ENCODE measurements around the gene ARIH2.

The ARIH2 gene

DNA sequence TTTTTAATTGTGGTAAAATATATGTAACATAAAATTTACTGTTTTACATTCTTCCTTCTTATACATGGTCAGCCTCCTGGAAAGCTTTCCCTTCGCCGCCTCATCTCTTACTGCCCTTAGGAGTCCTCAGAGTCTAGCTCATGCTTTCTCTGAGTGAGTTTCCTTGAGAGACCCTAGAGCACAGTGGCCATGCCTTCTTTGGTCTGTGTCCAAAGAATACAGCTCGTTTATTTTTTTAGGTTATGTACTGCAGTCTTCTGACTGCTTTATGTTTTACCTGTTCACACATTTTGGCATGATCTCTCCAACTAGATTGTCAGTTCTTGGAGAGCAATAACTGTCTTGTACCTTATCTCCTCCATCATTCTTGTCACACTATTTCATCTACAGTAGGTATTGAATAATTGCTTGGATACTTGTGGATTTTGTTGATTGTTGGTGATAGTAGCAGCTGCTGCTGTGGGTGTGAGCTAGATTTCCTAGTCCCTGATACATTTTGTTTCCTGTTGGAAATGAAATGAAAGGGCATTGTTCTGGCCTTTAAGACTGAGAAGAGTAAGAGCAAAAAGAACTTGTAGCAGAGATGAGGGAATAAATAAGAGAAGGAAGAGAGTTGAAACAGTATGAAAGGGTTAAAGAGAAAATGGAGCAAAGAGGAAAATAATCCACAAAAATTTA is 10.9 kb downstream of the ARIH2 start:
- DNase-seq = no peak

DNA sequence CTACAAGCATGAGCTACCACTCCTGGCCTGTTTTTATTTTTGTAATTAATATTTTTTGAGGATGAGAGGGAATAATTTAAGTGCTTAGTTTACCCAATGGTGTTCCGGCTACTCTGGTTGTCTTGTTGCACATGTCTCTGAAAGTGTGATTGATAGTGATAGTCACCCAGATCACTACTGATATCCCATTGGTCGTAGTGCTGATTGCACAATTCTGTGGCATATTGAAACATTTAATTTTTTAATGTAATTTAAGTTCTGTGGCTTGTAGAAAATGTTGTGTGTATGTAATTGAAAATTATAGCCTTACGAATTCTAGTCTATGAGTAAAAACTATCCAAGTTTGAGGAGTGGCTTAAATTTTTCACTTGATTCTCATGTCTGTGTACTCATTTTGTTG is 11.9 kb downstream of the ARIH2 start:
- no peak for DNase-seq

DNA sequence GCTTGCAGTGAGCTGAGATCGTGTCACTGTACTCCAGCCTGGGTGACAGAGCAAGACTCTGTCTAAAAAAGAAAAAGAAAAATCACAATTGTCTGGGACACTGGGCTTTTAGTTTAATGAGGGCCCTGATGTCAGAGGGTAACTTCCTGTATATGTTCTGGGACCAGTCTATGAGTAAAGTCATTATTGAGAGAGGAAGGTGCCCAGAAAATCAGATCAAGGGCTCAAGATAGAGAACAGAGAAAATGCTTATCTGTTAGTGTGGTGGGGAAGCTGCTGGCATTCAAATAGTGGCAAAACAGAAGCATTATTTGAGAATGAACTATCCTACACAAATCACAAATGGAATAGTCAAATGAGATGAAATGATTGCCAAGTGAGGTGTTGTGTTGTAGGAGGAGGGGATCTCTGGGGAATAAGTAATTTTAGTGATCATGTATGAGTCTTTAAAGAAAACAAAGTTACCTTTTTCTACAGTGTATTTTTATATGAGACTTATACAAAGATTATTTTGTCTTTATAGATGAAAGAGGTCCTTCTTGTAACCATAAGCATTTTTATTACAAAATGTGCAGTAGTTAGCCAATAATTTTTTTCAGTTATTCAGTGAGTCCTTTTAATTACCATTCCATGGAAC is 13.4 kb downstream of the ARIH2 start:
- DNase-seq = no peak

DNA sequence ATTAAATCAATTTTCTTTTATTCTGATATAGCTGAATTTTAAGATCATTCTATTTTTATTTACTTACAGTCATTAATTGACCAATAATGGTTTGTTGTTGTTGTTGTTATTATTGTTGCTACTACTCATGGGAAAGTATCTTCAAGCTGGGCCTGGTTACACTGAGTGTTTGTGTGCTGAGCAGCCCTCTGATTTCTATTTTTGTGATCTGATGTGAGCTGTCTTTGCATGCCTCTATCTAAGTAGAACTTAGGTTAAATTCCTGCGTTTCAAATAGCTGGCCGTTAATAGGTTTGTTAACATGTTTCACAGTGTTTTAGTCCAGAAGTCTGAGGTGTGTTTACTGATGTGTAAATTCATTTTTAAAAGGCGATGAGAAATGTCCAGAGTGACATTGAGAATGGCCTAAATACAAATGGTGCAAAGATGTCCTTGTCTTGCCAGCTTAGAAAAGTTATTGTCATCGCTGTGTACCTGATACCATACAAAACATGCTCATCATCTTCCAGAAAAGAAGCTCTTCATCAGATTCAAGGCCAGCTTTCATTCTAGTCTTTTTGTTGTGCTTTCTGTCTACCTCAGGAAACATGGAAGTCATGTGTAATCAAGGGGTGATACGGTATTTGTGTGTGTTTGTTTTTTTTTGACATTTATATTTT is 15.8 kb downstream of the ARIH2 start:
- no peak for DNase-seq

DNA sequence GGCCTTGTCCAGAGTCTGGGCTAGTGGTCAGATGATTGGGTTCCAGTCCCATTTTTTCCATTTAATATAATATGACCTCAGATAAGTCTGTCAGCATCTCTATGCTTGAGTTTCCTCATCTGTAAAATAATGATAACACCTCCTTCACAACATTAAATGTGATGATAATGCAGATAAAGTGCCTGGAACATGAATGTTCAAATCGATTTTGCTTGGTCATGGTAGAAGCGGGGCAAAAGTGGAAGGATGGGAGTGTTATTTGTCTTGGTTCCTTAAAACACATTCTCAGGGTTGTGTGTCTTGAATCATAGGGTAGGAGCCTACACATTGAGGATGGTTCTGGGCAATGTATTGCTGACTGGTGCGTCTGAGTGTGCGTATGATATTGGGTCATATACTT is 16.9 kb downstream of the ARIH2 start:
- no peak for DNase-seq

DNA sequence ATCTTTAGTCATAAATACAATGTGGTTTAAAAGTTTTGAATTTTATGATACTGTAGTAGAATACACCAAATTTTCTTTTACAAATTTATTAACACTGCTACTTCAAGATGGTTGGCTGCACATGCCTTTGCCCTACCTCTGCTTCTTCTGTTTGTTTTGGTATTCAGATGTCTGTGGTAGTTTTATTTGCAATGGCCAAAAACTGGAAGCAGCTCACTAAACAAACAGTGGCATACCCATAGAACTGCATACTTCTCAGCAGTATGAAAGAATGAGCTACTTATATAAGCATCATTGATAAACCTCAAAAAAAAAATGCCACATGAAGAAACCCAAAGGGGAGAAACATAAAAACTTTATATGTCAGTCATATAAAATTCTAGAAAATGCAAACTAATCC is 19.5 kb downstream of the ARIH2 start:
- DNase-seq = no peak

DNA sequence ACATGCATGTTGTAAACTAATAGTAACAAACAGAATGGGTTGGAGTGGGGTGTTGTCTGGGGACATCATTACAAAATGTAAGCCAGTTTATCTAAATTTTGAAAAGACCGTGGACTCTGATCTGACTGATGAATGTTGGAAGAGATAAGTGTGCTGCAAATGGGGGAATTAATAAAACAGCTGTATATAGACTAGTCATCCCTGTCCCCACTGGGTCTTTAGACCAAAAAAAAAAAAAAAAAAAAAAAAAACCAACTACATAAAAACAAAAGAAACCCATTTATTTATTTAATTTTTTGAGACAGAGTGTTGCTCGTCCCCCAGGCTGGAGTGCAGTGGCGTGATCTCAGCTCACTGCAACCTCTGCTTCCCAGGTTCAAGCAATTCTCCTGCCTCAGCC is 20.0 kb downstream of the ARIH2 start:
- no peak for DNase-seq

DNA sequence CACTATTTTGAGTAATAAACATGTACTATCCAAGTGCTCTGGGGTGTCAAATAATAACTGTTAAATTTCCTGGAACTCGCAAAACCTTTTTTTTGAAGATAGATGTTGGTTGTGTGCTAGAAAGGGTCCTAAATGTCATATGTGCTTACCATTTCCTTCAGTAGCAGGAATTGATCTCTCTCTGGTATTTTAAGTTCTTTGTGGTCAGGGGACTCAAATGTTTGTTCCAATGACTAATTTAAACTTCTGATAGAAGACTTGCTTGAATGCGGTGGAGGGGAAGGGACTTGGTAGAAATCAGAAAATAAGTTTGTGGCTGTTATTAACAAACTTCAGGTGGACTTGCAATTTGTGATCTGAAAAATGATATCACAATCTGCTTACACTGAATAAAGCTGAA is 26.8 kb downstream of the ARIH2 start:
- DNase-seq = no peak

DNA sequence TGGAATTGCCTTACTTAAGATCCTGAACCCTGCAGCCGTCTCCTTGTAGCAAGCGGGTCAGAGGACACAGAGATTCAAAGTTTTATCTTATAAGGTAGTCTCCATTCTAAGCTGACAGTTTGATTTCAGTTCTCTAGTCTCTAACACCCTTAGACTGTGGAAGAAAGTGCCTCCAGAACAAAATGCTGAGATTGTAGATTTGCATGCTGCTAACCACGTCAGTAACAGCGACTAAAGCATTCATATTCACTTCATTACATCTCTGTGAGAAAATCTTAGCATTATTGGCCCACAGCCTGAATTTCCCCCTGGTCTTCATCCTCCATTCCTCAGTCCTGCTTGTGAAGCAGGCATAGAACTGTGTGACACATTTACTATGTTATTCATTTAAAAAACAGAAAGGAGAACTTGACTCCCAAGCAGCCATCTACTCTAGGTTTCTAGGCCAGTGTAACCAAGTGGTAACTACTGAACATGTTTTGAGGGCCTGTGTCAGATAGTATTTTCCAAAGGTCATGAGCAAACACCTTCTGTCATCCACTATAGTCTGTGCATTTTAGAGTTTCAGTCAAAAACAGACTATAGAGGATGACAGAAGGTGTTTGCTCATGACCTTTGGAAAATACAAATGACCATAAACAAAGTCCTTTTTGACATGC is 27.4 kb downstream of the ARIH2 start:
- no peak for DNase-seq

DNA sequence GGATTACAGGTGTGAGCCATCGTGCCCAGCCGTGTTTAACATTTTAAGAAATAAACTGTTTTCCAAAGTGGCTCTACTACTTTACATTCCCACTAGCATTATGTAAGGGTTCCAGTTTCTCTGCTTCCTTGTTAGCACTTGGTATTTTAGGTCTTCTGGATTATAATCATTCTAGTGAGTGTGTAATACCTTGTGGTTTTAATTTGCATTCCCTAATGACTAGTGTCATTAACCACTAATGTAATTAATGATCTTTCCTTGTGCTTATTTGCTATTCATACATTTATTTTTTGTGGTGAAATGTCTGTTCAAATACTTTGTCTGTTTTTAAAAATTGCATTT is 30.7 kb downstream of the ARIH2 start:
- DNase-seq = no peak

DNA sequence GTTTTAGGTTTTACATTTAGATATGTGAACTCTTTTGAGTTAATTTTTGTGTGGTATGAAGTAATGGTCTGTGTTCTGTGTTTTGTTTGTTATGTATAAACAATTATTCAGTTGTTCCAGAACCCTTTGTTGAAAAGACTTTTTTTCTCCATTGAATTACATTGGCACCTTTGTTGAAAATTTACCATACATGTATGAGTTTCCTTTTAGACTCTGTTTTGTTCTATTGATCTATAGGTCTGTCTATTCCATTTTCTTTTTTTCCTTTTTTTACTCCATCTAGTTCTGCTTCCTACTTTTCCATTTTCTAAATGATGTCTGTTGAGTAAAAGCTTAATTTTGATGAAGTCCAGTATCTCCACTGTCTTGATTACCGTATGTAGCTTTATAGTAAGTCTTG is 31.4 kb downstream of the ARIH2 start:
- DNase-seq = no peak

DNA sequence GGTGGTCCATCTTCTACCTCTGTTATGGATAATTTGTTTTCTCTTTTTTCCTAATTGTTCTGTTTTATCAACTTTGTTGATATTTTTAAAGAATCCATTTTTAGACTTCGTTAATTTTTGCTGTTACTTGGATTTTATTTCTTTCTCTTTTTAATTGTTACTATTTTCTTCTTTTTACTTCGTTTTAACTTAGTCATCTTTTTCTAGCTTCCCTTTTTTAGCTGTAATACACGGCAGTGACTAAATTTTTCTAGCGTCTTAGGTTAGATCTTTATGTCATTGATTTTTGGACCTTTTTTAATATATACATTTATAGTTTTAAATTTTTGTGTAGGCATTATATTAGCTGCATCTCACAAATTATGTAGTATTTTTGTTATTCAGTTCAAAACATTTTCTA is 33.1 kb downstream of the ARIH2 start:
- no peak for DNase-seq

DNA sequence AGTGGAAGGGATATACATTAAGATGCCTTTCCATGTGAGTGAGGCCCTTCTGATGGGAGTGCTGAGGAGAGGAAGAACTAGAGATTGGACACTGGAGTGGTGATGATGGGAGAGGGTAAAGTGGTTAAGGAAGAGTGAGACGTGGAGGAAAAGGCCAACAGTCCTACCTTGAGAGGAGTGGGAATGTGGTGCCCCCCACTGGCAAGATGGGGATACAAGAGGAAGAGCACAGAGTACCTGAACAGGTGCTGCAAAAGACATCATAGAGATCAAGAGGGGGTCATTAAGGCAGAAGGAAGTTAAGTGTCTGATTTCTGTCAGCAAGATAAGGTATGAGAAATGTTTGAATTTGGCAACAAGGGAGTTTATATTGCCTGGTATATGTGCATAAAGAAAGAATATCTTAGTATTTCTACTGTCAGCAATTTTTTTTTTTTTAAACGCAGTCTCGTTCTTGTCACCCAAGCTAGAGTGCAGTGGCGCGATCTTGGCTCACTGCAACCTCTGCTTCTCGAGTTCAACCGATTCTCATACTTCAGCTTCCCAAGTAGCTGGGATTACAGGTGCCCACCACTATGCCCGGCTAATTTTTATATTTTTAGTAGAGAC is 34.0 kb downstream of the ARIH2 start:
- peak; percentile 19 for DNase-seq

DNA sequence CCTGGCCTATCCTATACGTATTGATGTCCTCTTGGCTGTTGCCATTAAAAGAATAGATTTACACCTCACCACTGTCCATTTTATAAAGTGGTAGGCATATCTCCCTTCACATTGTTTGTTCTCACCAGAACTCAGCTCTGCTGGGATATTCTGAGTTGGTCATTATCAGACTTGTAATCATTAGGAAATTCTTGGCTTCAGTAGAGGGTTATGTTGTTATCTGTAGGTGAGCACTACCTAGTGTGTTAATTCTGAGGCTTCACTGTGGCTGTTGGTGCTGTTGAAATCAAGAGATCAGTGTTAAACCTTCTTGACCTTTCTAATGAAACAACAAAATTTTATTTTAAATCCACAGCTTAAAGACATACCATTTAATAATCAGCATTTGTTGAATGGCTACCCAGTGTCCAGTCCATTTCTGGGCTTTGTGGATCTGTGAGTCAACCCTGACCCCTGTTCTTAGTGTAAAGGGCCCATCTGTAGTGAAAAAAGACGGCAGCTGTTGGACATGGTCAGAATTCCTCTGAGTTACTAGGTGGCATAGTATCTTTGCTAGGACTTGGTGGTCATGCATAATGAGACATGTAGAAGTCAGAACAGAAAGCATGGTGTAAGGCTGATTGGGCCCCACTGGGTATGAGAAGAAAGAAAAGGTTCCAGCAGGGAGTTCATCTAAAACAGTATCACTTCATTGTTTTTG is 38.5 kb downstream of the ARIH2 start:
- no peak for DNase-seq

DNA sequence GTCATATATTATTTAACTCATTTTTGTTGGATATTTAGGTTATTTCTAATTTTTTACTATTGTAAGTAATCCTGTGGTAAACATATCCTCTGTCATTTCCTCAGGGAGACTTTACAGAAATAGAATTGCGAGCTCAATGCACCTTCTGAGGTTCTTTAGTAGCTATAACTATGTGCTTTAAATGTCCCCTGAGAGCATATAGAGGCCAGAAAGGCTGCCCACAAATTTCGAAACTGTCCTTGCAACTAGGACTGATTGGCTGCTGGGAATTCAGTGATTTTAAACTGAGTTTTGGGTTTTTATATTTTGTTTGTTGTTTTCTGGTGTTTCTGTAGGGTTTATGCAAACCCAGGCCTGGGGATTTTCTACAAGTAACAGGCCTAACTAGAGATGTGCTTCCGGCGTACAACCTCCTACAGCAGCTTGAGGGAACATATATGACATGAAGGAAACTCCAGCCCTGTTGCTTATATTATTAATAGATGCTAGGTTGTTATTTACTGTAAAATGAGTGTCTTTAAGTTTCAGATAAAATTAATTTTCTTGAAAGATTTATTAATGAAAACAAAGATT is 42.3 kb downstream of the ARIH2 start:
- no peak for DNase-seq

DNA sequence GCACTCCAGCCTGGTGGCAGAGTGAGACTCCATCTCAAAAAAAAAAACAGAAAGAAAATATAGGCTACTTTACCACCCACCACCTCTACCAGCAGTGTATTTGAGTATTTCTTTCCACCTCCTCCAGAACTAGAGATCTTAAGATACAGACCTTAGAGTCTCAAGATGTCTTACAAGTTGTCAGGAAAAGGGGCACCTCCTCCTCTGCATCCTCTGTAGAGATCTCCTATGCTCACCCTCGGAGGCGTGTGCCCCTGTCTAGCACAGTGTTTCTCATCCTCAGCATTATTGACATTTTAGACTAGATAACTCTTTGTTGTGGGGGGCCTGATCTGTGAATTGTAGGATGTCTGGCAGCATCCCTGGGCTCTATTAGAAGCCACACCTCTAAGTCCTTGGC is 43.7 kb downstream of the ARIH2 start:
- no peak for DNase-seq

DNA sequence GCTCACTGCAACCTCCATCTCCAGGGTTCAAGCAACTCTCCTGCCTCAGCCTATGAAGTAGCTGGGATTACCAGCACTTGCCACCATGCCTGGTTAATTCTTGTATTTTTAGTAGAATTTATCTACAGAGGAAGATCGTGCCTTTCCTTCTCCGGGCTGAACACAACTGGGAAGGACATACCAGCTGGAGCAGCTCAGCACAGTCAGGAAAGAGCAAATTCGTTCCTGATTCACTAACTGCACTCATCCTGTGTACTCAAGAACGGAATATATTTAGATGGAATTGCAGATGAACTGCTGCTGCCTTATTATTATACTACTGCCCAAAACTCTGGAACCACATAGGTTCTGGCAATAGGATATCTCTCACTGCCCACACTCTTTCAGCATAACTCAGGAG is 44.3 kb downstream of the ARIH2 start:
- DNase-seq = no peak

DNA sequence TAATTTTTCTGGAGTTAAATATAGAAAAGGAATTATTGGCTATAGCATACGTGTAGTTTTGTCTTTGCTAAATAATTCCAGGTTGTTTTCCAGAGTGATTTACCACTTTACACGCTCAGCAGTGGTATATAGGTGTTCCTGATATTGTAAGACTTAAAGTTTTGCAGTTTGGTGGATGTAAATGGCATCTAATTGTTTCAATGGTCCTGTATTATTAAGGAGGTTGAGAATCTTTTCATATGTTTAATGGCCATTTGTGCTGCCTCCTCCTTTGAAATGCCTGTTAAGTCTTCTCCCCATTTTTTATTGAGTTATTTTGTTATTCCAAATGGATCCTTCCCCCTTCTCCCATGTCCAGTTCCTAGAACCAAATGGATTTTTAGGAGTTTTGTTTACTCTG is 44.9 kb downstream of the ARIH2 start:
- DNase-seq = no peak

DNA sequence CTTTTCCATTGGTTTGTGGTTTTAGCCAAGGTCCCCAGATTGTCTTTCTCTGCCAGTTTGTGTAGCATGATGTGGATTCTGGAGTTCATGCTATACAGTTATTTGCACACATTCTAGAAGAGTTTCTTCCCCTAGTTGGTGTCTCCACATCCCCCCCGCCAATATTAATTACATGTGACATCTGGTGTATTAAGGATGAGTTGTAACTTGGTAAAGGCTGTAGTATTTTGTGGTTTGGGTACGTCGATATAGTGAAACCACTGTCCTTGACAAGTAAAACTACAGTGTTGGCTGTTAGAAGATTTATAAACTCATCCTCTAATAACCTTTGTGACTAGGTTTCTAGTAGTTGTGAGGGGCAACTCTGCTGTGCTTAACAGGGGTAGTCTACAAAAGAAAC is 47.7 kb downstream of the ARIH2 start:
- DNase-seq = no peak

DNA sequence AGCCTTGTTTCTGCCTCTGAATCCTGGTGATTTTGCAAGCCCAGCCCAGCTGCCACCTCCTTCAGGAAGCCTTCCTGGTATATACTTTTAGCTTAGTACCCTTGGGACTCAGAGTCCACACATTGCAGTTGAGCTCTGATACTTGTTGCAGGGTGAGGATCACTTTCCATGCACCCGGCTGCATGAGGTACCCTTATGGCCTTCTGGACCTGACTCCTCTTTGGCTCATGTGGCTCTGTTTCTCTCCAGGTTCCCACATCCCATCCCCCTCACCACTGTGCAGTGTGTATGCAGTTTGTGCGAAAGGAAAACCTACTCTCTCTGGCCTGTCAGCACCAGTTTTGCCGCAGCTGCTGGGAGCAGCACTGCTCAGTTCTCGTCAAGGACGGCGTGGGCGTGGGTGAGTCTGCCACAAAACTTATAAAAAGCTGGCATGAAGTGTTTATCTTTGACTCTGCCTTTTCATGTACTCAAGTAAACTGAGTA is 48.3 kb downstream of the ARIH2 start:
- DNase-seq = no peak

DNA sequence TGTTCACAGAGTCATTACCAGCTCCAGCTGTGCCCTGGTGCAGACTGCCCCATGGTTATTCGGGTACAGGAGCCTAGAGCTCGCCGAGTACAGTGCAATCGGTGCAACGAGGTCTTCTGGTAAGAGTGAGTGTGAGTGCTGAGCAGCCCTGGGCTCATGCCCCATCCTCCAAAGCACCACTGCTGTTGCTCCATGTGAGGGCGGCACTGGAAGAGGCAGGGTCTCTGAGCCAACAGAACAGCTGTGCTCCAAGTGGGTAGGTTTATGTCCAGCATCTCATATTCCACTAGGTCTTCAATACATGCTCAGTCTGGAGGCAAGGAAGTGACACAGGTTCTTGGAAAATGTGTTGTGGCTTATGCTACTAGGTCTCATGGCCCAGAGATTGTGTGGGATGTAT is 51.9 kb downstream of the ARIH2 start:
- DNase-seq = no peak

DNA sequence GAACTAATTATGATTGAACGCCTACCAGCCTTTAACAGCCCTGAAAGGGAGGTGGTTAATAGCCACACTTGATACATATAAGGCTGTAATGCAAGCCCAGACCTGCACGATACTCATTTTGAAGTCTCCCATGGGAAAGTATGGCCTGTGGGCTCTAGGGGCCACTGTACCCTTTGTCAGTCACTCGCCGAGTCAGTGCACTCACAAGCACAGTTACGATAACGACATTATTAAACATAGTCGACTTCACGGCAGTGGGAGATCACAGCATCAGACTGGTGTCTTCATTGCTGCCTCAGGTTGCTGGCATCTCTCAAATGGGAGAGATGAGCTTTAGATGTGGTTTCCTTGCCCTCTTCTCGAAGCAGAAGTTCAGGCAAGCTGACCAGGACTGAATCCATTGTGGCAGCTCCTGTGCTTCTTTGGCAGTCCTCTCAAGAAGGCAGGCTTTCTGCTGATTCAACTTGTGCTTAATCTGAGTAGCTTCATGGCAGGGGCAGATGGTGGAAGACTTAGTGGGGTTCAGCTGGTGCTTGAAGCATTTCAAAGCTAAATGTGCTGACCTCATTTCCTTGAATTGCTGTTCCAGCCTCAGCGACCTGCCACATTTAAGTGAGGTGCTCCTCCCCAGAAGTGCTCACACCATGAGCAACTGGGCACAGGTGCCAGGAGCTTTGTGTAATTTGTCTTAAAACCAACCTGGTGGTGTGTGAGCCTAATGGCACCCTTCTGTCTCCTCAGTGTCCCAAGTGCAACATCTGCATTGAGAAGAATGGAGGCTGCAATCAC is 55.6 kb downstream of the ARIH2 start:
- DNase-seq = no peak

Measured in eye (tissue), 1 donor.